HuH-7 (cell line): Measurements from ENCODE around the gene ZRSR2.
A peak's percentile ranks its signal among the peaks of the same experiment; 100 is the strongest.
"Not testable (repeated sequence)": the region's sequence is repeated elsewhere in the genome, so short reads cannot be mapped to it uniquely, and the experiment has no call there.

Source experiments
- DNase-seq: peaks from one replicate; pipeline ENCODE4 v3.0.0; 2011; ENCODE audit warnings: low spot score

ZRSR2 gene

GRCh38 chrX:15804563-15804962 is 14.3 kb downstream of the ZRSR2 start:
- DNase-seq, result no peak

- no peak for DNase-seq
Measured at GRCh38 chrX:15808254-15808653, 18.0 kb downstream of the ZRSR2 start.

GRCh38 chrX:15812192-15812938 is 22.1 kb downstream of the ZRSR2 start:
- DNase-seq, result no peak

- no peak for DNase-seq
Measured at GRCh38 chrX:15813416-15813815, 23.1 kb downstream of the ZRSR2 start.

- DNase-seq, result no peak
Measured at GRCh38 chrX:15814771-15815365, 24.6 kb downstream of the ZRSR2 start.

GRCh38 chrX:15815779-15816437 is 25.6 kb downstream of the ZRSR2 start:
- DNase-seq, result peak; percentile 32

GRCh38 chrX:15816438-15816809 is 26.1 kb downstream of the ZRSR2 start:
- DNase-seq, result no peak

- no peak for DNase-seq
Measured at GRCh38 chrX:15816886-15817285, 26.6 kb downstream of the ZRSR2 start.

- no peak for DNase-seq
Measured at GRCh38 chrX:15820106-15821073, 30.1 kb downstream of the ZRSR2 start.

GRCh38 chrX:15822922-15823321 is 32.6 kb downstream of the ZRSR2 start:
- DNase-seq, result no peak

GRCh38 chrX:15825936-15826335 is 35.7 kb downstream of the ZRSR2 start:
- DNase-seq, result no peak

- DNase-seq, result no peak
Measured at GRCh38 chrX:15829217-15829616, 38.9 kb downstream of the ZRSR2 start.

- not testable (repeated sequence) for DNase-seq
Measured at GRCh38 chrX:15831347-15831746, 41.1 kb downstream of the ZRSR2 start.

GRCh38 chrX:15834053-15834452 is 43.8 kb downstream of the ZRSR2 start:
- DNase-seq, result no peak

GRCh38 chrX:15834827-15835595 is 44.7 kb downstream of the ZRSR2 start:
- no peak for DNase-seq

GRCh38 chrX:15838017-15838416 is 47.7 kb downstream of the ZRSR2 start:
- no peak for DNase-seq

- no peak for DNase-seq
Measured at GRCh38 chrX:15841853-15842516, 51.7 kb downstream of the ZRSR2 start.

- DNase-seq, result no peak
Measured at GRCh38 chrX:15843960-15844359, 53.7 kb downstream of the ZRSR2 start.

GRCh38 chrX:15848576-15848975 is 58.3 kb downstream of the ZRSR2 start:
- no peak for DNase-seq

GRCh38 chrX:15849555-15849954 is 59.3 kb downstream of the ZRSR2 start:
- DNase-seq, result peak; percentile 8

- DNase-seq, result no peak
Measured at GRCh38 chrX:15853586-15854079, 63.3 kb downstream of the ZRSR2 start.
